Peyer's patch (tissue), 4 donors: ENCODE results near the gene PPFIBP1. TPM values are rescaled to one million over a fixed set of nuclear protein-coding genes. Genes with fewer than 3 reads are reported as not detected.

ENCODE experiments used
- DNase-seq, 3 donors: peaks; one replicate each; pipeline ENCODE4 v3.0.0-alpha.2; 2017 to 2019
- H3K27ac ChIP-seq, 4 donors: fragments of 200-600 bp; sonication (generic); one replicate each; pipeline ENCODE4 v1.5.1; 2016 to 2019
- H3K27me3 ChIP-seq, 2 donors: fragments of 200-600 bp; sonication (generic); one replicate each; pipeline ENCODE4 v1.5.1; 2019
- H3K36me3 ChIP-seq, 3 donors: fragments of 200-600 bp; sonication (generic); one replicate each; pipeline ENCODE4 v1.5.1; 2016 to 2019
- H3K4me1 ChIP-seq, 4 donors: fragments of 200-600 bp; sonication (generic); one replicate each; pipeline ENCODE4 v1.5.1; 2016 to 2019
- H3K4me3 ChIP-seq, 4 donors: fragments of 200-600 bp; sonication (generic); 1 replicate in 3 of 4; 2 replicates in 1 of 4; pipeline ENCODE4 v1.5.1; 2016 to 2019; ENCODE audit warnings: mild to moderate bottlenecking in 1 of 4
- H3K9me3 ChIP-seq, 4 donors: fragments of 200-600 bp; sonication (generic); one replicate each; pipeline ENCODE4 v1.5.1; 2016 to 2019; ENCODE audit warnings: mild to moderate bottlenecking in 1 of 4
- POLR2A ChIP-seq, 2 donors: fragments of 450-650 bp; IDR thresholded peaks; one replicate each; pipeline ENCODE4 v1.5.1; 2017; ENCODE audit warnings: antibody characterized with exemption in 2 of 2, mild to moderate bottlenecking in 2 of 2, moderate library complexity in 2 of 2
- total RNA-seq, 4 donors: library from RNA; depleted of rRNA; stranded (reverse); fragments of >200 nt; gene quantifications; one replicate each; pipeline ENCODE4 v1.1.0, GENCODE V29; 2016
- TF ChIP-seq, protein P1 (sequence below), 6 experiments: fragments of 450-650 bp in 4 of 6; fragments of 200-600 bp in 2 of 6; sonication (generic) in 1 of 6; IDR thresholded peaks; one replicate each; pipeline ENCODE4 v1.5.1; 2017 to 2019; ENCODE audit warnings: antibody characterized with exemption in 6 of 6, mild to moderate bottlenecking in 3 of 6, moderate library complexity in 1 of 6

PPFIBP1 gene
- total RNA-seq, 4 donors from 2014 or later = 37.5 to 171 (median 48.1) TPM

DNA sequence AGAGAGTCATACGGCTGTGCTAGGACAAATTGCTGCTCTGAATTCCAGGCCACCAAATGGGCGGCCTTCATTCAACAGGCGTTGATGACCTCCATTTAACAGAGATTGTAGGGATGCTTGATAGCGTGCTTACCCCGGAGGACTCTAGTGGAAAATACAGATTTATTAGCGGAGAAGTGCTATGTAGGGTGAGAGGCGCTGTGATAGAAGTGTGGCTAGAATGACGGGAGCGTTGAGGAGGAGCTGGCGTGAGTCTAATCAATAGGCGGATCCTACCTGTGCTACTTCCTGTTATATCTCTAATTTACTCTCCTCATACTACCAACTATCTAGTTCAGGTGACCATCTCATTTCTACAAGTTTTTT is 187.3 kb downstream of the PPFIBP1 start:
- Histone ChIP-seq H3K9me3 (no peaks in the 10 kb centered on the region), H3K27me3 (no peaks in the 10 kb centered on the region), H3K36me3 (peaks cover 0 to 12% (median 0%) of the 10 kb centered on the region in 3 donors), H3K4me3 (peak overlapping the region; percentile 82 to 100 (median 84)), H3K4me1 (peaks cover 0 to 10% (median 4%) of the 10 kb centered on the region in 4 donors), H3K27ac (peak overlapping the region; percentile 52 to 87 (median 82))
- TF ChIP-seq, protein P1, sequence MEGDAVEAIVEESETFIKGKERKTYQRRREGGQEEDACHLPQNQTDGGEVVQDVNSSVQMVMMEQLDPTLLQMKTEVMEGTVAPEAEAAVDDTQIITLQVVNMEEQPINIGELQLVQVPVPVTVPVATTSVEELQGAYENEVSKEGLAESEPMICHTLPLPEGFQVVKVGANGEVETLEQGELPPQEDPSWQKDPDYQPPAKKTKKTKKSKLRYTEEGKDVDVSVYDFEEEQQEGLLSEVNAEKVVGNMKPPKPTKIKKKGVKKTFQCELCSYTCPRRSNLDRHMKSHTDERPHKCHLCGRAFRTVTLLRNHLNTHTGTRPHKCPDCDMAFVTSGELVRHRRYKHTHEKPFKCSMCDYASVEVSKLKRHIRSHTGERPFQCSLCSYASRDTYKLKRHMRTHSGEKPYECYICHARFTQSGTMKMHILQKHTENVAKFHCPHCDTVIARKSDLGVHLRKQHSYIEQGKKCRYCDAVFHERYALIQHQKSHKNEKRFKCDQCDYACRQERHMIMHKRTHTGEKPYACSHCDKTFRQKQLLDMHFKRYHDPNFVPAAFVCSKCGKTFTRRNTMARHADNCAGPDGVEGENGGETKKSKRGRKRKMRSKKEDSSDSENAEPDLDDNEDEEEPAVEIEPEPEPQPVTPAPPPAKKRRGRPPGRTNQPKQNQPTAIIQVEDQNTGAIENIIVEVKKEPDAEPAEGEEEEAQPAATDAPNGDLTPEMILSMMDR (IDR thresholded peaks at IDR 0.05) = no peak
- DNase-seq = no peak

DNA sequence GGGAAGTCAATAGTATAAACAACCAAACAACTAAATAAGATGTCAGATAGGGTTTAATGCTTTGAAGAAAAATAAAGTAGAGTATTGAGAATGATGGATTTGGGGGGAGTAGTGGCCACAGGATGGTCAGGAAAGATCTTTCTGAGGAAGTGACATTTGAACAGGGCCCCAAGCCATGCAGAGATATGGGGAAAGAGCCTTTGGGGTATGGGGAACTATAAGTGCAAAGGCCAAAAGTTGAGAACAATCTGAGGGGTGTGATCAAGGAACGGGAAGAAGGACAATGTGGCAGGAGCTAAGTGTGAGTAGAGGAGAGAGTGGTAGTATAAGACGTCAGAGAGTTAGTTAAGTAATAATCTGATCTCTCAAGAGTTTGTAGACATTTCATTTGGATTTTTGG is 188.0 kb downstream of the PPFIBP1 start:
- H3K4me1 ChIP-seq = peaks cover 0 to 10% (median 4%) of the 10 kb centered on the region in 4 donors
- H3K4me3 ChIP-seq = peak overlapping the region in 2 of 4 donors; percentile 82 to 84

DNA sequence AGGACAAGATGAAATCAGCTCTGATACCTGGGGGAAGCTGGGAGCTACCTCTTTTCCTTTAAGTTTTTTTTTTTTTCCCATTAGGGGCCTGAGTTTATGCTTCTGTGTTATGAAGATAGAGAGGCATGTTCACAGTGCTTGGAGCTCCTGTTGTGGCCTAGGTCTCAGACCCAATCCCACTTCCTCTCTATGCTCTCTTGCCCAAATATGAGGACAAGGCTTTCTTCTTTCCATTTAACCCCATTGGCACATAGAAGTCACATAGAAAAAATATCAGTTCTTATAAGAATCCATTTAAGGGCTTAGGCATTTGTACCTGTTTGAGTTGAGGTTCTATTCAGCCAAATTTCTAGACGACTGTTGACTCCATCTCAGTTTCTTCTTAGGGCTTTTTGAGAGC is 199.2 kb downstream of the PPFIBP1 start:
- Histone ChIP-seq H3K4me3 (no peak overlapping the region), H3K27ac (no peak overlapping the region), H3K36me3 (peaks cover 0 to 72% (median 4%) of the 10 kb centered on the region in 3 donors), H3K27me3 (no peaks in the 10 kb centered on the region), H3K4me1 (no peaks in the 10 kb centered on the region), H3K9me3 (no peaks in the 10 kb centered on the region)
- TF ChIP-seq POLR2A (IDR thresholded peaks at IDR 0.05) = no peak
- TF ChIP-seq, protein P1 (IDR thresholded peaks at IDR 0.05) = no peak
- no peak for DNase-seq

More for the DNA sequence above, 188.0 kb downstream of the PPFIBP1 start:
- TF ChIP-seq, protein P1 (IDR thresholded peaks at IDR 0.05) = no peak
- no peak for TF ChIP-seq POLR2A (IDR thresholded peaks at IDR 0.05)
- Histone ChIP-seq H3K36me3 (peaks cover 0 to 18% (median 0%) of the 10 kb centered on the region in 3 donors), H3K27ac (no peak overlapping the region), H3K9me3 (no peaks in the 10 kb centered on the region), H3K27me3 (no peaks in the 10 kb centered on the region)
- DNase-seq = no peak

DNA sequence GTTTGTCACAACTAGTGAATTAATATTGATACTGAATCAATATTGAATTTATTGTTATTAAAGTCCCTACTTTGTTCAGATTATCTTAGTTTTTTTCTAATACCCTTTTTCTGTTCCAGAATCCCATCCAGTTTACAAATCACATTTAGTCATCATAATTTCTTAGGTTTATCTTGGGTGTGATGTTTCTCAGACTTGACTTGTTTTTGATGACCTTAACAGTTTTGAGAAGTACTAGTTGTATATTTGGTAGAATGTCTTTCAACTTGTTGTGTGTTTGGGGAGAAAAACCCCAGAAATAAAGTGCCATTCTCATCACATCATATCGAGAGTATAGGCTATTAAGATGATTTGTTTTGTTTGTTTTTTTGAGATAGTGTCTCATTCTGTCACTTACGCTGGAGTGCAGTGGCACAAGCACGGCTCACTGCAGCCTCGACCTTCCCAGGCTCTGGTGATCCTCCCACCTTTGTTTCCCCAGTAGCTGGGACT is 206.1 kb downstream of the PPFIBP1 start:
- TF ChIP-seq, protein P1 (IDR thresholded peaks at IDR 0.05) = no peak
- TF ChIP-seq POLR2A (IDR thresholded peaks at IDR 0.05) = no peak
- H3K4me1 ChIP-seq = no peaks in the 10 kb centered on the region
- H3K27me3 ChIP-seq = no peaks in the 10 kb centered on the region
- DNase-seq = no peak
- H3K9me3 ChIP-seq = no peaks in the 10 kb centered on the region
- H3K4me3 ChIP-seq = no peak overlapping the region
- peaks cover 0 to 39% (median 0%) of the 10 kb centered on the region in 3 donors for H3K36me3 ChIP-seq
- H3K27ac ChIP-seq = no peak overlapping the region

DNA sequence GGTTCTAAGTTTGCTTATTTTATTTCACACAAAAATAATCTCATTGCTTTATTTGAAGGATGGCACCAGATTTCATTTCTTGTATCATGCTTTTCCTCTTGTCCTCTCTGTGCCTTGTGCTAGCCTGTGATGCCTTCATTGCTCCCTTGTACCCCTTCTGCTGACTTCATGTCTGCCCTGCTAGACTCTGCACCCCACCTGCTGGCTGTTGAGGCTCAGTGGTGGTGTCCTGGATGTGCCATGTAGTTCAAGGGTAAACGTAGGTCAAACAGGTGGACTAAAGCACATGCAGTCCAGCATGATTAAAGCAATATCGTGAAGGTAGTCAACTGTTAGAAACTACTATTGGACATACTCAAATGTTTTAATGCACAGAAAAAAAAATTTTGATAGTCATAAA is 208.3 kb downstream of the PPFIBP1 start:
- Histone ChIP-seq H3K9me3 (no peaks in the 10 kb centered on the region), H3K27ac (no peak overlapping the region), H3K4me3 (no peak overlapping the region), H3K27me3 (no peaks in the 10 kb centered on the region), H3K36me3 (peaks cover 0 to 44% (median 0%) of the 10 kb centered on the region in 3 donors), H3K4me1 (no peaks in the 10 kb centered on the region)
- TF ChIP-seq, protein P1 (IDR thresholded peaks at IDR 0.05) = peak in 3 of 6 experiments; percentile 23 to 39 (median 34)
- TF ChIP-seq POLR2A (IDR thresholded peaks at IDR 0.05) = no peak
- no peak for DNase-seq
